A673 (cell line): ENCODE results near the gene KPNA4.

Source experiments
- CTCF ChIP-seq: fragments of 300-800, 200-600 bp; sonication (generic); conservative IDR thresholded peaks from 2 replicates; pipeline ENCODE4 v1.5.1; 2017; ENCODE audit warnings: low read depth, mild to moderate bottlenecking, antibody characterized with exemption, low read length, moderate library complexity, mixed read lengths
- EZH2 ChIP-seq: fragments of 200-600 bp; sonication (generic); IDR thresholded peaks from 2 replicates; pipeline ENCODE4 v1.6.1; 2017; ENCODE audit warnings: borderline replicate concordance, low read depth, mild to moderate bottlenecking, mixed read lengths, antibody characterized with exemption, low read length; ENCODE audit not compliant: poor library complexity, severe bottlenecking

- TF ChIP-seq EZH2: no peak
- TF ChIP-seq CTCF: no peak
Measured at GRCh38 chr3:160474416-160474838, 90.9 kb downstream of the KPNA4 start.
